Bronchial epithelial cell (primary cell): ENCODE data around the gene EPB41L3. TPM values are rescaled to one million over a fixed set of nuclear protein-coding genes. Genes with fewer than 3 reads are reported as not detected.

ENCODE experiments used
- DNase-seq: peaks from one replicate; pipeline ENCODE4 v3.0.0-alpha.2; 2010; ENCODE audit warnings: low read depth
- FAIRE-seq: peaks from 2 replicates; lab custom pipeline; 2011; peaks lifted over from hg19 to GRCh38; lab: Jason Lieb, UNC
- H3K27me3 ChIP-seq: 2 replicates; pipeline ENCODE4 v1.5.1; 2011; ENCODE audit warnings: low read length; ENCODE audit not compliant: control insufficient read depth, insufficient read depth
- H3K36me3 ChIP-seq: 2 replicates; pipeline ENCODE4 v1.5.1; 2011; ENCODE audit warnings: low read length; ENCODE audit not compliant: control insufficient read depth, insufficient read depth
- H3K4me3 ChIP-seq: 2 replicates; pipeline ENCODE4 v1.5.1; 2011; ENCODE audit warnings: mild to moderate bottlenecking, low read depth, low read length, control low read depth
- total RNA-seq: library from RNA; depleted of rRNA; stranded (reverse); fragments of >200 nt; gene quantifications from 2 replicates; pipeline ENCODE4 v1.2.1, GENCODE V29; 2014
- TF ChIP-seq, protein P1 (sequence below): IDR thresholded peaks from 2 replicates; pipeline ENCODE4 v1.5.1; 2011; ENCODE audit warnings: mild to moderate bottlenecking, moderate library complexity, low read length, control low read depth, inconsistent platforms; ENCODE audit not compliant: insufficient read depth, severe bottlenecking

Gene EPB41L3
- total RNA-seq, 1 donor from 2014 or later = 0.53 TPM

DNA sequence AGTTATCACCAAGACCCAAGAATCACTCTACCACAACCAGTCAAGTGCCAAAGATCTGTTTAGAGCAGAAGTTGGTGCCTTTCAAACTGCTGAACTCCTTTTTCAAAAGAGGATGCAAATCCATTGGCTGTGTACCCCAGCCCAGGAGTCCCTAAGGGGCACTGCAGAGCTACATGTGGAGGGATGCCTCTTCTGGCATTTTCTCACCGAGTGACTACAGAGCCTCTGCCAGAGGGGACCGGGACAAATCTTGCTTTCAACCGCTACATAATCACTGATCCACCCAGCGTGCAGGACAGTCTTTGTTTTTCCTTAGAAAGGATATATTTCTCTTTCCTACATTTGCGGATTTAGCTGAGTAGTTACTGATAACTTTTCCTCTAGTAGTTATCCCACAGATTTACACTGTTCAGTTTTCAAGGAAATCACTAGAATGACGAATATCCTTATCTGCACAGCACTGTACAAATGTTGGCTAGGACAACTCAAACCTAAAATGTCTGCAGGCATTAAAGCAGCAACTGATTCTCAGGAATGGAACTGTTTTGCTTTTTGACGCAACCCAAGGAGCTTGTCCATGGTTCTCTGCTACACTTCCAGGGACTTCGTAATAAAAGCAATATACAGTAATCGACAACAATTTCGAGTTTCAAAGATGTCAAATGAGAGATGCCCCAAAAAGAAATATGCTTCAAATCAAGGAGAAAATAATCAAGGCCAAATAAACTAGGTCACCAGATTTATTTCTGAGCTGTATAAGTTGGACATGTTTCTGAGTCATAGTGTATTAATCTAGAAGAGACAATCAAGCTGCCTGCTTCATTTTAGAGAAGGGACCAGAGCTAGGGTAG, 24.1 kb downstream of the EPB41L3 start:
- FAIRE-seq (no peak), DNase-seq (no peak)
- Histone ChIP-seq H3K4me3 (no peak overlapping the region), H3K27me3 (no peaks in the 10 kb centered on the region), H3K36me3 (no peaks in the 10 kb centered on the region)
- TF ChIP-seq, protein P1, sequence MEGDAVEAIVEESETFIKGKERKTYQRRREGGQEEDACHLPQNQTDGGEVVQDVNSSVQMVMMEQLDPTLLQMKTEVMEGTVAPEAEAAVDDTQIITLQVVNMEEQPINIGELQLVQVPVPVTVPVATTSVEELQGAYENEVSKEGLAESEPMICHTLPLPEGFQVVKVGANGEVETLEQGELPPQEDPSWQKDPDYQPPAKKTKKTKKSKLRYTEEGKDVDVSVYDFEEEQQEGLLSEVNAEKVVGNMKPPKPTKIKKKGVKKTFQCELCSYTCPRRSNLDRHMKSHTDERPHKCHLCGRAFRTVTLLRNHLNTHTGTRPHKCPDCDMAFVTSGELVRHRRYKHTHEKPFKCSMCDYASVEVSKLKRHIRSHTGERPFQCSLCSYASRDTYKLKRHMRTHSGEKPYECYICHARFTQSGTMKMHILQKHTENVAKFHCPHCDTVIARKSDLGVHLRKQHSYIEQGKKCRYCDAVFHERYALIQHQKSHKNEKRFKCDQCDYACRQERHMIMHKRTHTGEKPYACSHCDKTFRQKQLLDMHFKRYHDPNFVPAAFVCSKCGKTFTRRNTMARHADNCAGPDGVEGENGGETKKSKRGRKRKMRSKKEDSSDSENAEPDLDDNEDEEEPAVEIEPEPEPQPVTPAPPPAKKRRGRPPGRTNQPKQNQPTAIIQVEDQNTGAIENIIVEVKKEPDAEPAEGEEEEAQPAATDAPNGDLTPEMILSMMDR = no peak

GRCh38 chr18:5518899-5519371, 24.9 kb downstream of the EPB41L3 start:
- DNase-seq (no peak), FAIRE-seq (peak; percentile 58)
- Histone ChIP-seq H3K36me3 (no peaks in the 10 kb centered on the region), H3K4me3 (no peak overlapping the region), H3K27me3 (no peaks in the 10 kb centered on the region)
- TF ChIP-seq, protein P1 = no peak

GRCh38 chr18:5518179-5518770, 25.5 kb downstream of the EPB41L3 start:
- DNase-seq (no peak), FAIRE-seq (no peak)
- H3K36me3 ChIP-seq = no peaks in the 10 kb centered on the region
- H3K4me3 ChIP-seq = no peak overlapping the region
- TF ChIP-seq, protein P1 = no peak
- H3K27me3 ChIP-seq = no peaks in the 10 kb centered on the region

DNA sequence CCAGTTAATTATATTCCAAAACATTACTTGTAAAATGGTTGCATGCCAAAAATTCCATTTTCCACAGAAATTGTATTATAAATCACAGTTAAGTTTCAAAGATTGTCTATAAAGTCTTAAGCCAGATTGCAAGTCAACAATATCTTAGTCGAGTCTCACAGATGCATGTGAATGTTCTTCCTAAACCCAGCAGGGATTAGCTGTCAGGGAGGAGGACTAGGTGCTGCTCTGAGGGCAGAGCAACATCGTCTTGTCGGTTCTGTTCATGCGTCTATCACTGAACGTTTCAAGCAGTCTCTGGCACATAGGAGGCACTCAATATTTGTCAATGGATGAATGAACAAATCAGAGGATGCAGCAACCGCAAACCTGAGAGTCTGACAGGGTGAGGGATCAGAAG, 27.0 kb downstream of the EPB41L3 start:
- no peak for DNase-seq
- Histone ChIP-seq H3K4me3 (no peak overlapping the region), H3K36me3 (no peaks in the 10 kb centered on the region), H3K27me3 (no peaks in the 10 kb centered on the region)
- FAIRE-seq = no peak
- TF ChIP-seq, protein P1 = no peak

GRCh38 chr18:5515011-5515784, 28.6 kb downstream of the EPB41L3 start:
- Histone ChIP-seq H3K27me3 (no peaks in the 10 kb centered on the region), H3K36me3 (no peaks in the 10 kb centered on the region), H3K4me3 (no peak overlapping the region)
- TF ChIP-seq, protein P1 = no peak
- FAIRE-seq (no peak), DNase-seq (no peak)
